HAP-1 (cell line): ENCODE results near the gene HHAT.
A peak's percentile ranks its signal among the peaks of the same experiment; 100 is the strongest.

Experiments used
- DNase-seq, 2 experiments: peaks; one replicate each; pipeline ENCODE4 v3.0.0-alpha.2; 2016 to 2020; ENCODE audit warnings: low spot score in 2 of 2
- H3K27me3 ChIP-seq: fragments of 250-450 bp; sonication (Bioruptor Pico); 2 replicates; pipeline ENCODE4 v1.5.1; 2020; ENCODE audit warnings: low read depth, mild to moderate bottlenecking, moderate library complexity
- H3K36me3 ChIP-seq: fragments of 250-450 bp; sonication (Bioruptor Pico); replicated peaks from 2 replicates; pipeline ENCODE4 v1.5.1; 2020; ENCODE audit warnings: mild to moderate bottlenecking
- H3K4me1 ChIP-seq: fragments of 250-450 bp; sonication (Bioruptor Pico); 2 replicates; pipeline ENCODE4 v1.5.1; 2020; ENCODE audit warnings: mild to moderate bottlenecking
- H3K4me3 ChIP-seq: fragments of 250-450 bp; sonication (Bioruptor Pico); 2 replicates; pipeline ENCODE4 v1.5.1; 2020; ENCODE audit warnings: mild to moderate bottlenecking, moderate library complexity
- H3K9me3 ChIP-seq: fragments of 250-450 bp; sonication (Bioruptor Pico); 2 replicates; pipeline ENCODE4 v1.5.1; 2020; ENCODE audit warnings: mild to moderate bottlenecking, moderate library complexity
- in situ Hi-C: fragments of 300-500 bp; cut with MboI; formaldehyde crosslinking; loops from 3 replicates; pipeline ENCODE4 v1.14.3; 2020; ENCODE audit warnings: low sequenced_read_pairs, inconsistent platforms, mixed read lengths

HHAT gene

DNA sequence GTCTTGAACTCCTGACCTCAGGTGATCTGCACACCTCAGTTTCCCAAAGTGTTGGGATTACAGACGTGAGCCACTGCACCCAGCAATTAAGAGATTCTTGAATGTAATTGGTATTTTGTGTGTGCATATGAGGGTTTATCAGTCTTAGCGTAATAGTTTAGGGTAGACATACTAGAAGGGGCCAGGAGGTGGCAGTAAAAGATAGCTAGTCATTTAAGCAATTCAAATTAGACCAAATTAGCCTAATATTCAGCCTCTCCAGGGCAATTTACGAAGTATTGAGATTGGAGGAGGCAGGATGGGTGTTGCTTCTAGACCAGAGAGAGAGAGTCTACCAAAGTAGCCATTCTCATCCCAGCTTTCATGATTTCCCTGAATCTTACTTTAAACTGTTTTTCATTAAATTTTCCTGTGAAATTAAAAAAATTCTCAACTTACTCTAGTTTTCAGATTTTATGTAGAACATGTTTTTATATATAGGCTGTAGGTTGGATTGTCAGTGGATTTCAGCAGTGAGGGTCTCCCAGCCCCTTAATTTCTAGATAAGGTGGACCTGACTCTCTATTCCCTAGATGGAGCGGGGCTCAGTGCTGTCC is 119.7 kb downstream of the HHAT start:
- no peaks in the 10 kb centered on the region for H3K9me3 ChIP-seq
- no peaks in the 10 kb centered on the region for H3K4me1 ChIP-seq
- H3K36me3 ChIP-seq: no peaks in the 10 kb centered on the region
- in situ Hi-C loops: loop anchor here (10.0 kb wide), 1 partner anchor 686 kb away; the partner anchor contains the start of gene KCNH1
- DNase-seq: peak; percentile 58 to 65
- H3K4me3 ChIP-seq: no peak overlapping the region
- H3K27me3 ChIP-seq: 0 out of 2 replicates have a peak, but pooled peaks cover 7% of the 10 kb centered on the region

DNA sequence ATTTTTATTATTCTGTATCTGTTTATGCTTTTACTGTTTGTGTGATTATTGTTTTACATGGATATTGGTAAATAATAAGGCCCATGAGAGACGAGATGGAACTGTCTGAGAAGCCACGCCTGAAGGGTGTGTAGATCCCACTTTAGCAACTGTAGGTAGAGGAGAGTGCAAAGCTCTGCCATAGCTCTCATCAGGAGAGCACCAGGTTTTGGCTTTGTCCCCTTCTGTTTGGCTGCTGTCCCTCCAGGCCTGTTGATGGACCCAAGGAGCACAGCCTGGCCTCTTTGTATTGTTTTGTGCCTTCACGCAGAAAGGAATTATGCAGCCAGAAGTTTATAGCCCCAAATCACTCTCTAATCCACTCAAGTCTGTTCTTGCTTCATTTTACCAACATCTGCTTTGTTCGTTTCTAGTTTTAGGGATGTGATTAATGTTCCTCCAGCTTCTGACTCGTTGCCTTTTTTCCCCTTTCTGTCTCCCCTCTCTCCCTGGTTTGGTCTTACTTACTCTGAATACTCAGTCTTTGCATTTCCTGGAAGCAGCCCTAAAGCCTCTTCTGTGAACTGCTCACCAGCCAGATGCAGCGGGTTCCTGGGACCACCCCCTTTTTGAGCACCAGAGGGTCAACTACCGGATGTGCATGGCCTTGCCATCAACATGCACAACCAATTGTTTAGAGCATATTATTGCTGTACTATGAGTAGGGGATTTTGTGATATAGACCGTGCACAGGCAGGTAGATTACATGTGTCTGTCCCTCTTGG is 127.3 kb downstream of the HHAT start:
- H3K9me3 ChIP-seq: no peaks in the 10 kb centered on the region
- H3K27me3 ChIP-seq: 0 out of 2 replicates have a peak, but pooled peaks cover 7% of the 10 kb centered on the region
- DNase-seq: no peak
- no peaks in the 10 kb centered on the region for H3K36me3 ChIP-seq
- no peak overlapping the region for H3K4me3 ChIP-seq
- no peaks in the 10 kb centered on the region for H3K4me1 ChIP-seq
- in situ Hi-C loops: no loop called here

DNA sequence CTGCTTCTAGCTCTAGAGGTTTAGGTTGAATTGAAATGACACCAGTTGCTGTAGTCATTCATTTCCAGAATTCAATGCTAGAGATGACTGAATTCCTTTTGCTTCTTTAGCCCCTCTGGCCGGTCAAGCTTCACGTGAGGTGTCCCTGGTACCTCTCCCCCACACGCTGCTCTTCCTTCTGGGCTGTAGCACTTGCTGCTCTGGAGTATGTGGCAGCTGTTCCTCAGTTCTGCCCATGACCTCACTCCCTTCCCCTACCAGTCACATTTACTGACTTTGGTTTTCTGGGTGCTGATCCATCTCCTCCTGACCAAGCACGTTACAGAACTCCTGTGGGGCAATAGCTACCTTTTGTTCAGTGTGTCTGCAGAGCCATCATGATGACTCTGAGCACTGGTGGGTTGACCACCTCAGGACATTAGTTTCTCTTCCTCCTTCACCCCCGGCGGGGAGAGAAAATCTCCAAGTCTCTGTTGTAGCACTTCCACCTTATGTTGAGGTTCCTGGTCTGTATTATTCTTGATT is 128.1 kb downstream of the HHAT start:
- H3K4me3 ChIP-seq: no peak overlapping the region
- no peaks in the 10 kb centered on the region for H3K36me3 ChIP-seq
- H3K9me3 ChIP-seq: no peaks in the 10 kb centered on the region
- no peak for DNase-seq
- H3K27me3 ChIP-seq: 0 out of 2 replicates have a peak, but pooled peaks cover 7% of the 10 kb centered on the region
- H3K4me1 ChIP-seq: no peaks in the 10 kb centered on the region
- in situ Hi-C loops: no loop called here

DNA sequence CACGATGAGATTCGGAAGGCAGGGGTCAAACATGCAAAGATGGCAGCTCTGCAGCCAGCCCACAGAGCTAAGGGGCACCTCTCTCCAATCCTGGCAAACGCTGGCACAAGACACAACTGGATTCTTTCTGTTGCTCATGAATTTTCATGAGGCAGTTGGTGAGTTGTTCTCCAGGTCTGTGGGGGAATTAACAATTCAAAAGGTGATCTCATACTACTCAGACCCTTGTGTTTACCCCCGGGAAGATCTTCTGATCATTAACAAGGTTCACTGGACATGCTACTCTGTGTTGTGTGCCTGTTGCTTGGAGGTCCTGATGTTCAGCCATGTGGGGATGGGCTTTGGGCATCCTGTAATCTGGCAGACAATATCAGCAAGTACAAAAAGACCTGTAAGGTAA is 128.9 kb downstream of the HHAT start:
- Histone ChIP-seq H3K9me3 (no peaks in the 10 kb centered on the region), H3K36me3 (no peaks in the 10 kb centered on the region), H3K27me3 (0 out of 2 replicates have a peak, but pooled peaks cover 7% of the 10 kb centered on the region), H3K4me1 (no peaks in the 10 kb centered on the region), H3K4me3 (no peak overlapping the region)
- in situ Hi-C loops: no loop called here
- DNase-seq: no peak

DNA sequence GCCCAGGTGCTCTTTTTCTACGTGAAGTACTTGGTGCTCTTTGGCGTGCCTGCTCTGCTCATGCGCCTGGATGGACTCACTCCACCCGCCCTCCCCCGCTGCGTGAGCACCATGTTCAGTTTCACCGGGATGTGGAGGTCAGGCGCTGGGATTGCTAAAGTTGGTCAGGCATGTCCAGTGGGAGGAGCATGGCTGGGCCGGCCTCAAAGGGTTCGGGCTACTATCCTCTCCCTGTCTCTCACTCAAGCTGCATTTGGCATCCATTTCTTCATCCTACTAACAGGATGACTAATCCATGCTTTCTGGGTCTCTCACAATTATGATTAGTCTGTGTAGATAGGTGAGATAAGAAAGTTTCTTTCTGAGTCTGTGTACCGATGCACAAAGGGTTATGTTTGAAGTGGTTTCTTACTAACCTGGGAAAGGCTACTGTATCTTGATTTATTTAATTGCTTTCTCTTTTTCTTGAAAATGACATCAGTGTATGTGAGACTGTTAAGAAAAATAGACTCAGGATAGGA is 135.9 kb downstream of the HHAT start:
- in situ Hi-C loops: no loop called here
- no peak overlapping the region for H3K4me3 ChIP-seq
- no peak for DNase-seq
- H3K9me3 ChIP-seq: no peaks in the 10 kb centered on the region
- H3K27me3 ChIP-seq: no peaks in the 10 kb centered on the region
- H3K4me1 ChIP-seq: no peaks in the 10 kb centered on the region
- no peaks in the 10 kb centered on the region for H3K36me3 ChIP-seq

DNA sequence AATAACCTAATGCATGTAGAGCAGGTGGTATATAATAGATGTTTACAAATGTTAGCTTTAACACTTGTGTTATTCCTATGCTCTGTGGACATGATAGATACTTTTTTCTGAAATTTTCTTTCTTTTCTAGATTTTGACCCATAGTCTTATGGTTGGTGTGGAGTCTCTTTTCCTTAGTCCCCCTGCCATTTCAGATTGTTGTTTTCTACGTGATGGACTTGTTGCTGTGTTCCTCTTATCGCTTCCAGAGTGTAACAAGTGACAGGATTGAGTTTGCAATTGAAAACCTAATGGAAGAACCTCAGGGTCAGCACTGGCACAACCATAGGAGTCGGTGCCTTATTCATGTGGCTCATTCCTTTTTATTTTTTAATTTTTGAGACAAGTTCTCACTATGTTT is 136.4 kb downstream of the HHAT start:
- H3K36me3 ChIP-seq: no peaks in the 10 kb centered on the region
- no peak for DNase-seq
- no peaks in the 10 kb centered on the region for H3K27me3 ChIP-seq
- in situ Hi-C loops: no loop called here
- no peaks in the 10 kb centered on the region for H3K4me1 ChIP-seq
- no peaks in the 10 kb centered on the region for H3K9me3 ChIP-seq
- no peak overlapping the region for H3K4me3 ChIP-seq

DNA sequence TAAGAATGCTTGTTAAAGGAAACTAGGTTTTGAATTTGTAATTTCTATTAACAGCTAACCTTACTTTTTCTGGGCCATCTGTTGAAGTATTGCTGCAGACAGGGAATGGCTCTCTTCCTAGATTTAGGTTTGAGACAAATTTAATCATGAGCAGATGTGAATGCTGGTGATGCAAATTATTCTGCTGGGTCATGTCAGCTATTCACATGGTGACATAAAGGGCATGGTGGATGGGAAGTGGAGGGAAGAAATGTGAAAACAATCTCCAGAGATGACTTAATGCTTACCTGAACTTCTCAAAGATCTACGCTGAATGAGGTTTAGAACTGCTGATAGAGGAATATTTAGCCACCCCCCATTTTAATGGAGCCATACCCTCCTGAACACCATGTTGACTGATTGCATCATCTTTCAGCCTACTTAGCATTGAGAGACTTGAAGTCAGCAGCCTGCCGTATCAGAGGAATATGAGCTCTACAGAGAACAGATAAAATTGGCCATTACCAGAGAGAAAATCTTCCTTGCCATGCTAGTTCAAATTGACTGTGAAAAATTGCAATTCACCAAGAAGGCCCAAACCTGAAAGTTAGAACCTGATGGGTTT is 138.8 kb downstream of the HHAT start:
- Histone ChIP-seq H3K27me3 (peaks cover 10% of the 10 kb centered on the region), H3K4me1 (no peaks in the 10 kb centered on the region; the same call in 1 of the 2 replicates), H3K4me3 (no peak overlapping the region), H3K9me3 (no peaks in the 10 kb centered on the region), H3K36me3 (no peaks in the 10 kb centered on the region)
- in situ Hi-C loops: no loop called here
- DNase-seq: no peak

DNA sequence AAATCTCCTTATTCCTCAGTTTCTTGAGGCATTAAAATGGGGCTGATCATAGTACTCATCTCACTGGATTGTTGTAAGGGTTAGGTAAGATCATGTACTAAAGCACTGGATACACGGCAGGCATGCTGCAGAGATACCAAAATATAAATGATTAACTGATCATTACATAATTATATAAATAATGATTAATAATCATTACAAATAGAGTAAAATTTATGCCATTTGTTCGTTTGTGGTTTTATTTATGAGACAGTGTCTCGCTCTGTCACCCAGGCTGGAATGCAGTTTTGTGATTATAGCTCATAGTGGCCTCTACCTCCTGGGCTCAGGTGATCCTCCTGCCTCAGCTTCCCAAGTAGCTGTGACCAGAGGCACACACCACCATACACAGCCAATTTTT is 140.7 kb downstream of the HHAT start:
- H3K4me1 ChIP-seq: peaks cover 7% of the 10 kb centered on the region
- H3K36me3 ChIP-seq: no peaks in the 10 kb centered on the region
- no peaks in the 10 kb centered on the region for H3K9me3 ChIP-seq
- in situ Hi-C loops: no loop called here
- peaks cover 10% of the 10 kb centered on the region for H3K27me3 ChIP-seq
- H3K4me3 ChIP-seq: no peak overlapping the region
- no peak for DNase-seq

DNA sequence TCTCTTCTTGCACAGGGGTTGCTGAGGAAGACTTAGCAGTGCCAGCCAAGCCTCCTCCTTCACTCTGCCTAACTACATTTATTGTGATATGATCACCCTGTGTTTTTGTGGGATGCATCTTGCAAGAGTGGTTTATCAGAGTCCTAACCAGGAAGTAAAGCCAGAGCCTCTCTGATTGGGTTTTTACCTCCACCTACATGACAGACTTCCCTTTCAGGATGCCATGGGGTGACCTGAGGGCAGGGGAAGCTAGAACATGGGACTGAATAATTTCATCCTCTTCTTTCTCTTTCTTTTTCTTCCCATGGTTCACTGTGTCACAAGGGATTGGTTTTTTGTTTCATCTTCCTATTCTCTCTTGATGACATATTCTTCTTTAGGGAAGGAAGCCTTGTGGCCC is 146.6 kb downstream of the HHAT start:
- Histone ChIP-seq H3K9me3 (no peaks in the 10 kb centered on the region), H3K36me3 (no peaks in the 10 kb centered on the region), H3K27me3 (peaks cover 10% of the 10 kb centered on the region), H3K4me1 (peaks cover 32% of the 10 kb centered on the region), H3K4me3 (no peak overlapping the region)
- no peak for DNase-seq
- in situ Hi-C loops: no loop called here

DNA sequence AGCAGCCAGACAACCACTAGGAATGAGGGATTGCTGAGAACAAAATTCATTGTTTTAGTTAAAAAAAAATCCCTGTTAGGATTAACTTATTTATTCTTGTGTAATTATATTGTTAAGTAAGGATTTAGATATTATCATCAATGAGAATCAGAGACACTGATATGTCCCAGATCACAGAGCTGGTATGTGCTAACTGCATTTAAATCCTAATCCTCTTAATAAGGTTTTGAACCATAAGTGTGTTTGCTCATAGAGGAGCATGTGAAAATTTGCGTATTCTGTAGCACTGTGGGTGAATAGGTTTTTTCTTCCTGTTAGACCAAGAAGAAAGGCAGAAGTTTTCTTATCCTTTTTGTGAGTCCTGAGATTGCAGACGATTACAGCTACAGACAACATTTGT is 147.1 kb downstream of the HHAT start:
- Histone ChIP-seq H3K36me3 (no peaks in the 10 kb centered on the region), H3K27me3 (peaks cover 10% of the 10 kb centered on the region), H3K4me1 (peaks cover 36% of the 10 kb centered on the region), H3K4me3 (no peak overlapping the region), H3K9me3 (no peaks in the 10 kb centered on the region)
- in situ Hi-C loops: no loop called here
- peak in 1 of 2 experiments; percentile 77 for DNase-seq

DNA sequence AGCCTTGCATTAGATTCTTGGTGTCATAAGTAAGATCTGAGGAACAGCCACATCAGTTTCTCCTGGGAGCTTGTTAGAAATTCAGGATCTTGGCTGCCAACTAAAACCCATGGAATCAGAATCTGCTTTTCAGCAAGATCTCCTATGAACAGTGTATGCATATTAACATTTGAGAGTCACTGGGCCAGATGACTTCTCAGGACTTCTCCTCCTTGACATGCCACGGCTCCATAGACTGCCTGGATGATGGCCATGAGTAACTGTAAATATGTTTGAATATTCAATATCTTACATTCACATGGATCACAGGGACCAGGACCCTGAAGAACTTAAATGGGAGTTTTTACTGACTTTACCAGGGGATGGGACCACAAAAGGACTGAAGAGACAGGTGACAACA is 148.0 kb downstream of the HHAT start:
- H3K4me1 ChIP-seq: peaks cover 37% of the 10 kb centered on the region
- peaks cover 3% of the 10 kb centered on the region for H3K27me3 ChIP-seq
- no peaks in the 10 kb centered on the region for H3K9me3 ChIP-seq
- no peaks in the 10 kb centered on the region for H3K36me3 ChIP-seq
- no peak for DNase-seq
- in situ Hi-C loops: no loop called here
- no peak overlapping the region for H3K4me3 ChIP-seq

DNA sequence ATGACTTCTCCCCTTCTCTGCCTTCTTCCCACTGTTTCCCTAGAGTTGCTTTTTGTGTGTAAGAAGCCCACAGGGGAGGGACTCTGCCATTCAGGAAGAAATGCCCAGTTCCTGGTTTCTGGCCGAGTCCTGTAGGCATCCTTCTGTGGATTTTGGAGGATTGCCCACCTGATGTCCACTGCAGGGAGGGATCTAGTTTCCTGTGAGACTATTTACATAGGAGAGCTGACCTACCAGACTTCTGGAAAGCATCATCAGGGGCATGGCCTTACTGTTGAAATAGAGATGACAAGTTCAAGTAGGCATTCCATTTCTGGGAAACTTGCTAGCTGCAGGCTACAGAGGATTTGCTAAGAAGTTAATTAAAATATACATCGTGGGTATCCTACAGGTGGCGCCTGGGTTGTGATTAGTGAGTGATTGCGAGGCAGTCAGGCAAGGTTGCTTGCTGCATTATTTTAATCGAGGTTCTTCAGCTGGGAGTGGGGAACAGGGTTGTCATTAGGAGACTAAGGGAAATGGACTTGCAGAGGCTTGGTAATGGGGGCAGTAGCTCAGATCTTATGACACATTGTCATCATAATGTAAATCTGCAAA is 148.7 kb downstream of the HHAT start:
- peak in 1 of 2 experiments; percentile 16 for DNase-seq
- Histone ChIP-seq H3K36me3 (no peaks in the 10 kb centered on the region), H3K4me3 (no peak overlapping the region), H3K27me3 (no peaks in the 10 kb centered on the region; the same call in none of the 2 replicates), H3K4me1 (peaks cover 44% of the 10 kb centered on the region), H3K9me3 (no peaks in the 10 kb centered on the region)
- in situ Hi-C loops: no loop called here

DNA sequence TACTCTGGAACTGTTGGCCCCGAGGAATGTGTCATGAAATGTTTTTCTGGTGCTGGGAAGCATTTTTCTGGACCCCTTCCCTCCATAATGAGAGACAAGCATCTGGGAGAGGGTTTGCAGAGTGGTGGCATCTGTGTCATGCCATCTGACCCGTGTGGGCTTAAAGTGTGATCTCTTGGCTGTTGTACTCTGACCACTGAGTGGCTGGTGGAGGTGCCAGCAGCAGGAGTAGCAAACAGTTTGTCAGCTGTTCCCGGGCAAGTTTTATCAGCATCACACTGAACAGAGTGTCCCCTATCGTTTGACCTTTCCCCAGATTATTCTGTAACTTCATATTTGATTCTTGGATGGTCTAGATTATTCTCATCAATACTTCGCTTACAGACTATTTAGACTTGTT is 150.1 kb downstream of the HHAT start:
- no peaks in the 10 kb centered on the region; the same call in 1 of the 2 replicates for H3K27me3 ChIP-seq
- H3K4me1 ChIP-seq: peaks cover 49% of the 10 kb centered on the region
- no peak for DNase-seq
- in situ Hi-C loops: no loop called here
- H3K36me3 ChIP-seq: no peaks in the 10 kb centered on the region
- no peak overlapping the region for H3K4me3 ChIP-seq
- H3K9me3 ChIP-seq: no peaks in the 10 kb centered on the region
